ENCODE data around the gene KAZN.

Gene KAZN

GRCh38 chr1:15055736-15056415 is 457.4 kb downstream of the KAZN start:
- no peak for DNase-seq

- DNase-seq: no peak
Observed at GRCh38 chr1:15056515-15057285, 458.2 kb downstream of the KAZN start.

- no peak for DNase-seq
Observed at GRCh38 chr1:15057834-15058233, 459.3 kb downstream of the KAZN start.

GRCh38 chr1:15058261-15058660 is 459.8 kb downstream of the KAZN start:
- no peak for DNase-seq

GRCh38 chr1:15060104-15060503 is 461.6 kb downstream of the KAZN start:
- no peak for DNase-seq

- no peak for DNase-seq
Observed at GRCh38 chr1:15062479-15063099, 464.1 kb downstream of the KAZN start.

GRCh38 chr1:15063346-15063745 is 464.9 kb downstream of the KAZN start:
- DNase-seq: no peak

- DNase-seq: no peak
Observed at GRCh38 chr1:15063783-15064182, 465.3 kb downstream of the KAZN start.

- no peak for DNase-seq
Observed at GRCh38 chr1:15064217-15064929, 465.9 kb downstream of the KAZN start.

- no peak for DNase-seq
Observed at GRCh38 chr1:15065291-15065690, 466.8 kb downstream of the KAZN start.

GRCh38 chr1:15065736-15066135 is 467.3 kb downstream of the KAZN start:
- DNase-seq: no peak

GRCh38 chr1:15066191-15066590 is 467.7 kb downstream of the KAZN start:
- DNase-seq: no peak

GRCh38 chr1:15067148-15067547 is 468.7 kb downstream of the KAZN start:
- no peak for DNase-seq

GRCh38 chr1:15068152-15068551 is 469.7 kb downstream of the KAZN start:
- DNase-seq: no peak

- no peak for DNase-seq
Observed at GRCh38 chr1:15068997-15069396, 470.5 kb downstream of the KAZN start.

- no peak for DNase-seq
Observed at GRCh38 chr1:15070145-15070748, 471.8 kb downstream of the KAZN start.

GRCh38 chr1:15071936-15072335 is 473.5 kb downstream of the KAZN start:
- no peak for DNase-seq

GRCh38 chr1:15073799-15074308 is 475.4 kb downstream of the KAZN start:
- no peak for DNase-seq

- no peak for DNase-seq
Observed at GRCh38 chr1:15075175-15075574, 476.7 kb downstream of the KAZN start.

GRCh38 chr1:15075817-15076216 is 477.3 kb downstream of the KAZN start:
- DNase-seq: no peak

- DNase-seq: no peak
Observed at GRCh38 chr1:15076807-15077206, 478.3 kb downstream of the KAZN start.

- DNase-seq: no peak
Observed at GRCh38 chr1:15077384-15077783, 478.9 kb downstream of the KAZN start.

All from NCI-H1092 (cell line).